Anterior cingulate cortex (tissue), 58 donors: Measurements from ENCODE around the gene HOXC4.
"Not testable (repeated sequence)": the region's sequence is repeated elsewhere in the genome, so short reads cannot be mapped to it uniquely, and the experiment has no call there.

Source experiments
- DNase-seq, 58 donors: peaks; one replicate each; lab custom pipeline; 2025; lab: John Stamatoyannopoulos, UW

HOXC4 gene

GRCh38 chr12:54038284-54038870 lies 15.3 kb upstream of the HOXC4 start:
- no peak for DNase-seq

GRCh38 chr12:54038871-54039414 lies 14.7 kb upstream of the HOXC4 start:
- DNase-seq: no peak

- no peak for DNase-seq
These were observed 14.1 kb upstream of the HOXC4 start for GRCh38 chr12:54039417-54040147.

- no peak for DNase-seq
These were observed 13.5 kb upstream of the HOXC4 start for GRCh38 chr12:54040148-54040494.

GRCh38 chr12:54040648-54041047 lies 13.0 kb upstream of the HOXC4 start:
- no peak for DNase-seq

GRCh38 chr12:54041097-54041690 lies 12.4 kb upstream of the HOXC4 start:
- DNase-seq: no peak

GRCh38 chr12:54042033-54042432 lies 11.6 kb upstream of the HOXC4 start:
- DNase-seq: not testable (repeated sequence)

- DNase-seq: no peak
These were observed 10.4 kb upstream of the HOXC4 start for GRCh38 chr12:54042970-54043853.

GRCh38 chr12:54044425-54045103 lies 9.1 kb upstream of the HOXC4 start:
- DNase-seq: no peak

GRCh38 chr12:54045401-54045800 lies 8.2 kb upstream of the HOXC4 start:
- no peak for DNase-seq

- DNase-seq: no peak
These were observed 7.6 kb upstream of the HOXC4 start for GRCh38 chr12:54045868-54046521.

- no peak for DNase-seq
These were observed 6.9 kb upstream of the HOXC4 start for GRCh38 chr12:54046809-54047159.

GRCh38 chr12:54047160-54047963 lies 6.3 kb upstream of the HOXC4 start:
- no peak for DNase-seq

- DNase-seq: no peak
These were observed 5.7 kb upstream of the HOXC4 start for GRCh38 chr12:54047964-54048303.

- no peak for DNase-seq
These were observed 5.1 kb upstream of the HOXC4 start for GRCh38 chr12:54048406-54049093.

- DNase-seq: no peak
These were observed 4.5 kb upstream of the HOXC4 start for GRCh38 chr12:54049108-54049507.

- DNase-seq: no peak
These were observed 3.2 kb upstream of the HOXC4 start for GRCh38 chr12:54050482-54050810.

GRCh38 chr12:54051026-54051842 lies 2.4 kb upstream of the HOXC4 start:
- no peak for DNase-seq
